Endothelial cell (in vitro differentiated cells): ENCODE data around the gene NOS3. TPM values are rescaled to one million over a fixed set of nuclear protein-coding genes. Genes with fewer than 3 reads are reported as not detected.

Experiments
- DNase-seq: peaks from one replicate; pipeline ENCODE4 v3.0.0; 2021; ENCODE audit warnings: low spot score
- H3K27ac Mint-ChIP-seq: one replicate; pipeline ENCODE4 v1.8.0; 2021; ENCODE audit warnings: mixed read lengths, inconsistent platforms; ENCODE audit not compliant: unreplicated experiment
- H3K27me3 Mint-ChIP-seq: one replicate; pipeline ENCODE4 v1.8.0; 2021; ENCODE audit warnings: mild to moderate bottlenecking, moderate library complexity, mixed read lengths, inconsistent platforms; ENCODE audit not compliant: unreplicated experiment
- H3K36me3 Mint-ChIP-seq: one replicate; pipeline ENCODE4 v1.8.0; 2021; ENCODE audit warnings: mild to moderate bottlenecking, low read depth, mixed read lengths, inconsistent platforms; ENCODE audit not compliant: unreplicated experiment
- H3K4me1 Mint-ChIP-seq: one replicate; pipeline ENCODE4 v1.8.0; 2021; ENCODE audit warnings: mild to moderate bottlenecking, mixed read lengths, inconsistent platforms; ENCODE audit not compliant: unreplicated experiment
- H3K4me3 Mint-ChIP-seq: one replicate; pipeline ENCODE4 v1.8.0; 2021; ENCODE audit warnings: mild to moderate bottlenecking, mixed read lengths, inconsistent platforms; ENCODE audit not compliant: unreplicated experiment
- H3K9me3 Mint-ChIP-seq: one replicate; pipeline ENCODE4 v1.8.0; 2021; ENCODE audit warnings: mixed read lengths, inconsistent platforms; ENCODE audit not compliant: unreplicated experiment
- CTCF ChIP-seq: fragments of 200-600 bp; sonication (generic); IDR thresholded peaks from one replicate; pipeline ENCODE4 v1.5.0; 2021; ENCODE audit warnings: antibody characterized with exemption; ENCODE audit not compliant: unreplicated experiment
- total RNA-seq: library from RNA; stranded (reverse); fragmentation: NEBNext Ultra II Directional; extraction: Animal tissue kit (Norgen Biotek cat#: 25700); gene quantifications from one replicate; pipeline ENCODE4 v1.2.1, GENCODE V29; 2021; ENCODE audit not compliant: unreplicated experiment

NOS3 gene
- total RNA-seq, 1 donor from 2014 or later: 102 TPM

DNA sequence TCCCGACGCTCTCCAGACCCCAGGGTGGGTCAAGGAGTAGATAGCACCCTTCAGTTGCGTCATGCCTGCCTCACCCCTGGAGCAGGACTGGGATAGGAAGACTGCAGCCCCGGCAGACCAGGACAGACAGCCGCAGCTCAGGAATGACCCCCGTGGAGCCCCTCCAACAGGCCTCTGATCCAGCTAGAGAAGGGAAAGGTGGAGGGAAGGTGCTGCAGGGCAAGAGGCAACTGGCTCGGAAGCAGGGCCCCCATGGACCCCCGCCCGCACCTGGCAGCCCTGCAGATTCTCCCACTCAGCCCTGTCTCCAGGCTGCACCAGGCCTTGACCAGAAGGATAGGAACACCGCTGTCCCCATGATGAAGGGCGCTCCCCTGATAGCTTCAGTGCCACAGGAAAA, 20.4 kb upstream of the NOS3 start:
- DNase-seq: no peak
- Mint-ChIP-seq H3K36me3 (peaks cover 12% of the 10 kb centered on the region), H3K4me3 (no peak overlapping the region), H3K9me3 (no peaks in the 10 kb centered on the region), H3K4me1 (peaks cover 3% of the 10 kb centered on the region), H3K27ac (no peak overlapping the region), H3K27me3 (peaks cover 28% of the 10 kb centered on the region)
- no peak for TF ChIP-seq CTCF

GRCh38 chr7:150971242-150972022, 19.4 kb upstream of the NOS3 start:
- no peak overlapping the region for H3K4me3 Mint-ChIP-seq
- H3K4me1 Mint-ChIP-seq: peaks cover 3% of the 10 kb centered on the region
- H3K27me3 Mint-ChIP-seq: peaks cover 30% of the 10 kb centered on the region
- TF ChIP-seq CTCF: no peak
- peaks cover 12% of the 10 kb centered on the region for H3K36me3 Mint-ChIP-seq
- H3K9me3 Mint-ChIP-seq: no peaks in the 10 kb centered on the region
- no peak for DNase-seq
- H3K27ac Mint-ChIP-seq: no peak overlapping the region

GRCh38 chr7:150972023-150972468, 18.8 kb upstream of the NOS3 start:
- no peak for TF ChIP-seq CTCF
- no peak for DNase-seq
- H3K4me1 Mint-ChIP-seq: peaks cover 3% of the 10 kb centered on the region
- H3K36me3 Mint-ChIP-seq: peaks cover 12% of the 10 kb centered on the region
- peaks cover 34% of the 10 kb centered on the region for H3K27me3 Mint-ChIP-seq
- no peak overlapping the region for H3K27ac Mint-ChIP-seq
- no peak overlapping the region for H3K4me3 Mint-ChIP-seq
- H3K9me3 Mint-ChIP-seq: no peaks in the 10 kb centered on the region

DNA sequence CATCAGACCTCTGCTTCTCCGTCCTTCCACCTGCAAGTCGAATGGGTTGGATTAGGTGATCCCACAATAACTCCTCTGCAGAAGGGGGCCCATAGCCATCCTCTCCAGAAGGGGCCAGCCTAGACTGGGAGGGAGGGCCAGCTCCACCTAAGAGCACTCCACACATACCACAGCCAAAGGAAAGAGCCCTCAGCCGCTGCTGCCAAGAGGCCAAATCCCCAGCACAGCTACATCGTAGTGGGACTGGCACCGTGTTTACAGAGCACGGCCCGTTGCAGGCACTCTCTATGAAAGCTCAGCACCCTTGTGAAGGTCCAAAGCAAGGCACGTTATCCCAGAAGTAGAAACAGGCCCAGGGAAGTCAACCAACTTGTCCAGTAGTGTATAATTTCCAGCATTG, 18.1 kb upstream of the NOS3 start:
- H3K9me3 Mint-ChIP-seq: no peaks in the 10 kb centered on the region
- H3K27me3 Mint-ChIP-seq: peaks cover 40% of the 10 kb centered on the region
- H3K27ac Mint-ChIP-seq: no peak overlapping the region
- H3K36me3 Mint-ChIP-seq: peaks cover 12% of the 10 kb centered on the region
- TF ChIP-seq CTCF: no peak
- H3K4me3 Mint-ChIP-seq: no peak overlapping the region
- H3K4me1 Mint-ChIP-seq: peaks cover 8% of the 10 kb centered on the region
- DNase-seq: no peak
